Panc1 (cell line): ENCODE data around the gene SOS2. TPM values are rescaled to one million over a fixed set of nuclear protein-coding genes. Genes with fewer than 3 reads are reported as not detected.

Source experiments
- ATAC-seq: fragments of 200-7000 bp; cut with Tn5 transposase; 2 replicates; pipeline ENCODE4 v1.9.1; 2020; ENCODE audit warnings: mild to moderate bottlenecking, moderate library complexity
- BruUV-seq: library from RNA; stranded (reverse); fragments of 400-500 nt; replicated peaks from 2 replicates; lab custom pipeline; 2021; lab: Mats Ljungman, UMichigan
- CTCF ChIA-PET: fragments of 300-600 bp; sonication (Branson Sonifier 250); formaldehyde crosslinking; loops from one replicate; lab custom pipeline; 2022; ENCODE audit warnings: antibody characterized with exemption; lab: Charles Lee
- POLR2A ChIA-PET: fragments of 300-600 bp; sonication (Branson Sonifier 250); formaldehyde crosslinking; loops from one replicate; lab custom pipeline; 2022; ENCODE audit warnings: antibody characterized with exemption; lab: Charles Lee
- DNase-seq: peaks from one replicate; pipeline ENCODE4 v3.0.0-alpha.2; 2010; ENCODE audit warnings: low read depth, low spot score
- H3K27ac ChIP-seq: 2 replicates; pipeline ENCODE4 v1.5.1; 2011; ENCODE audit warnings: mild to moderate bottlenecking, low read length, inconsistent platforms
- H3K27me3 ChIP-seq: fragments of 200-500 bp; sonication (Bioruptor generic); 2 replicates; pipeline ENCODE4 v1.6.0; 2014; ENCODE audit warnings: low read length, inconsistent platforms; ENCODE audit not compliant: control insufficient read depth, insufficient read depth
- H3K36me3 ChIP-seq: fragments of 200-500 bp; sonication (Bioruptor generic); 2 replicates; pipeline ENCODE4 v1.5.1; 2014; ENCODE audit warnings: inconsistent platforms, mild to moderate bottlenecking, low read length, moderate library complexity; ENCODE audit not compliant: control insufficient read depth, insufficient read depth
- H3K4me1 ChIP-seq: 2 replicates; pipeline ENCODE4 v1.5.1; 2011; ENCODE audit warnings: inconsistent platforms, mild to moderate bottlenecking, low read length, moderate library complexity; ENCODE audit not compliant: control insufficient read depth, insufficient read depth
- H3K4me3 ChIP-seq, 2 experiments: 2 replicates each; pipeline ENCODE4 v1.5.1; 2011 to 2012; ENCODE audit warnings: low read depth in 2 of 2, low read length in 2 of 2, mild to moderate bottlenecking in 2 of 2, inconsistent platforms in 1 of 2, moderate library complexity in 1 of 2
- H3K9me3 ChIP-seq: fragments of 200-500 bp; sonication (Bioruptor generic); 2 replicates; pipeline ENCODE4 v1.5.1; 2014; ENCODE audit warnings: low read depth, mild to moderate bottlenecking, inconsistent platforms, low read length, moderate library complexity; ENCODE audit not compliant: control insufficient read depth, insufficient read depth
- CTCF ChIP-seq: fragments of 450-650 bp; IDR thresholded peaks from 2 replicates; pipeline ENCODE4 v1.5.1; 2017; ENCODE audit warnings: mild to moderate bottlenecking
- POLR2AphosphoS5 ChIP-seq: IDR thresholded peaks from 2 replicates; pipeline ENCODE4 v1.6.1; 2012; ENCODE audit warnings: mild to moderate bottlenecking, low read depth, low read length, moderate library complexity
- SIN3A ChIP-seq: IDR thresholded peaks from 2 replicates; pipeline ENCODE4 v1.6.1; 2012; ENCODE audit warnings: low read depth, mild to moderate bottlenecking, low read length, moderate library complexity, borderline replicate concordance; ENCODE audit not compliant: insufficient read depth
- TCF7L2 ChIP-seq: IDR thresholded peaks from 2 replicates; pipeline ENCODE4 v1.6.1; 2011; ENCODE audit warnings: mild to moderate bottlenecking, low read depth, low read length, inconsistent platforms
- in situ Hi-C: cut with HindIII; loops from 2 replicates; pipeline ENCODE4 v1.10.0; 2016; ENCODE audit warnings: low sequenced_read_pairs, low pct_unique_long_range_greater_than_20kb
- intact Hi-C: fragments of 100-400 bp; cut with micrococcal nuclease; formaldehyde crosslinking; loops from one replicate; pipeline ENCODE4 v1.10.0; 2022; ENCODE audit not compliant: unreplicated experiment
- total RNA-seq: library from RNA; stranded (reverse); gene quantifications from one replicate; pipeline ENCODE4 v1.2.1, GENCODE V29; 2021; ENCODE audit not compliant: unreplicated experiment
- TF ChIP-seq, protein P1 (sequence below), 2 experiments: IDR thresholded peaks; 2 replicates each; pipeline ENCODE4 v1.6.1; 2011 to 2012; ENCODE audit warnings: low read depth in 2 of 2, control low read depth in 1 of 2, low read length in 1 of 2, mild to moderate bottlenecking in 1 of 2, moderate library complexity in 1 of 2; ENCODE audit not compliant: insufficient read depth in 1 of 2

The SOS2 gene
- total RNA-seq, 1 experiment from 2014 or later: 21.2 TPM

DNA sequence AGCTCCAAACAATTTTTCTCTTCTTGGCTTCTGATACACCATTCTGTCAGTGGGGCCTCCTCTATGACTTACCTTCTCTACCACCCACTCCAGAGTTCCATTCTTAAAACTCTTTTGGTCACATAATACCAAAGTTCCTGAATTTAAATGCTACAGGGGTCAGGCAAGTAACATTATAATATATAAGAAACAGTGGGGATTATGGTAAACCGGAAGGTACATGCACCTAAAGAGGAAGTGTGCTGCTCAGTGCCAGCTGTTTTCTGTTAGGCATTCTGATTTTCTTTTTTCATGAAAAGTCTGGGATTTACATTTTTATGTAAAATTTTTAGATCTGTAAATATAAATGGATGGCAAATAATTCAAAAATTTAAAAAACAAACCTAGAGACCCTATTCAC, 39.9 kb downstream of the SOS2 start:
- CTCF ChIA-PET: no interaction called here
- POLR2A ChIA-PET: no interaction called here
- Histone ChIP-seq H3K36me3 (no peaks in the 10 kb centered on the region), H3K27me3 (no peaks in the 10 kb centered on the region), H3K27ac (no peak overlapping the region), H3K9me3 (no peaks in the 10 kb centered on the region), H3K4me3 (no peak overlapping the region), H3K4me1 (no peaks in the 10 kb centered on the region)
- in situ Hi-C loops: no loop called here
- no TSS peak for BruUV-seq
- TF ChIP-seq TCF7L2: no peak
- no peak for TF ChIP-seq POLR2AphosphoS5
- TF ChIP-seq, protein P1, sequence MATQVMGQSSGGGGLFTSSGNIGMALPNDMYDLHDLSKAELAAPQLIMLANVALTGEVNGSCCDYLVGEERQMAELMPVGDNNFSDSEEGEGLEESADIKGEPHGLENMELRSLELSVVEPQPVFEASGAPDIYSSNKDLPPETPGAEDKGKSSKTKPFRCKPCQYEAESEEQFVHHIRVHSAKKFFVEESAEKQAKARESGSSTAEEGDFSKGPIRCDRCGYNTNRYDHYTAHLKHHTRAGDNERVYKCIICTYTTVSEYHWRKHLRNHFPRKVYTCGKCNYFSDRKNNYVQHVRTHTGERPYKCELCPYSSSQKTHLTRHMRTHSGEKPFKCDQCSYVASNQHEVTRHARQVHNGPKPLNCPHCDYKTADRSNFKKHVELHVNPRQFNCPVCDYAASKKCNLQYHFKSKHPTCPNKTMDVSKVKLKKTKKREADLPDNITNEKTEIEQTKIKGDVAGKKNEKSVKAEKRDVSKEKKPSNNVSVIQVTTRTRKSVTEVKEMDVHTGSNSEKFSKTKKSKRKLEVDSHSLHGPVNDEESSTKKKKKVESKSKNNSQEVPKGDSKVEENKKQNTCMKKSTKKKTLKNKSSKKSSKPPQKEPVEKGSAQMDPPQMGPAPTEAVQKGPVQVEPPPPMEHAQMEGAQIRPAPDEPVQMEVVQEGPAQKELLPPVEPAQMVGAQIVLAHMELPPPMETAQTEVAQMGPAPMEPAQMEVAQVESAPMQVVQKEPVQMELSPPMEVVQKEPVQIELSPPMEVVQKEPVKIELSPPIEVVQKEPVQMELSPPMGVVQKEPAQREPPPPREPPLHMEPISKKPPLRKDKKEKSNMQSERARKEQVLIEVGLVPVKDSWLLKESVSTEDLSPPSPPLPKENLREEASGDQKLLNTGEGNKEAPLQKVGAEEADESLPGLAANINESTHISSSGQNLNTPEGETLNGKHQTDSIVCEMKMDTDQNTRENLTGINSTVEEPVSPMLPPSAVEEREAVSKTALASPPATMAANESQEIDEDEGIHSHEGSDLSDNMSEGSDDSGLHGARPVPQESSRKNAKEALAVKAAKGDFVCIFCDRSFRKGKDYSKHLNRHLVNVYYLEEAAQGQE (IDR thresholded peaks at IDR 0.05; ENCODE audit: insufficient read depth in 1 of 2, low read depth in 2 of 2, low read length in 1 of 2): no peak
- ATAC-seq (no peak), DNase-seq (no peak)
- intact Hi-C loops: no loop called here

DNA sequence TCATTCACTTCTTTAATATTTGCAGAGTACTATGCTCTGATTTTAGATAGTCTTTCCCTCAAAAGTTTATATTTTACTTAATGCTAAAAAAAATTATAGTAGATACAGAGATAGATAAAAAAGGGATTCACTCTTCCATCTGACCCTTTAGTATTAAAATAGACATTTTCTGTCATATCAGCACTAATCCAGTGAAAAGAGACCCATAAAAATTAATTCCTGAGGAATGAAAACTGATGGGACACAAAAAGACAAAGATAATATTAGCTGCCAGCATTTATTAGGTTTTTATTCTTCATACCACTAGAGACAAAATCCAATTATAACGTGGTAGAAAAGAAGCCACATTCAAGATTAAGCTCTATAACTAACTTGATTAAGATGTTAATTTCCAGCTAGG, 45.3 kb downstream of the SOS2 start:
- Histone ChIP-seq H3K4me3 (no peak overlapping the region), H3K36me3 (peaks cover 2% of the 10 kb centered on the region), H3K27me3 (no peaks in the 10 kb centered on the region), H3K9me3 (no peaks in the 10 kb centered on the region), H3K4me1 (no peaks in the 10 kb centered on the region), H3K27ac (no peak overlapping the region)
- intact Hi-C loops: no loop called here
- DNase-seq (no peak), ATAC-seq (no peak)
- CTCF ChIA-PET: no interaction called here
- TF ChIP-seq CTCF (no peak), POLR2AphosphoS5 (no peak), SIN3A (no peak), TCF7L2 (no peak)
- TF ChIP-seq, protein P1 (IDR thresholded peaks at IDR 0.05; ENCODE audit: insufficient read depth in 1 of 2, low read depth in 2 of 2, low read length in 1 of 2): no peak
- POLR2A ChIA-PET: no interaction called here
- in situ Hi-C loops: no loop called here
- BruUV-seq: no TSS peak
